Mononuclear cell (primary cell): ENCODE measurements around the gene GP1BA. TPM values are rescaled to one million over a fixed set of nuclear protein-coding genes. Genes with fewer than 3 reads are reported as not detected.
"Not testable (repeated sequence)": the region's sequence is repeated elsewhere in the genome, so short reads cannot be mapped to it uniquely, and the experiment has no call there.

ENCODE experiments used
- H3K27me3 ChIP-seq: 2 replicates; pipeline ENCODE4 v1.6.0; 2011; ENCODE audit warnings: low read length, control low read depth; ENCODE audit not compliant: insufficient read depth
- H3K4me1 ChIP-seq: 2 replicates; pipeline ENCODE4 v1.5.1; 2011; ENCODE audit warnings: mild to moderate bottlenecking, low read length, control low read depth; ENCODE audit not compliant: insufficient read depth
- H3K4me3 ChIP-seq: 2 replicates; pipeline ENCODE4 v1.5.1; 2011; ENCODE audit warnings: mild to moderate bottlenecking, low read length, moderate library complexity
- H3K9me3 ChIP-seq: 2 replicates; pipeline ENCODE4 v1.5.1; 2011; ENCODE audit warnings: low read depth, mild to moderate bottlenecking, control low read depth, low read length
- total RNA-seq: library from RNA; depleted of rRNA; stranded (reverse); fragments of >200 nt; gene quantifications from one replicate; pipeline ENCODE4 v1.2.3, GENCODE V29; 2012

Gene GP1BA
- total RNA-seq, 1 donor, result 4.2 TPM

DNA sequence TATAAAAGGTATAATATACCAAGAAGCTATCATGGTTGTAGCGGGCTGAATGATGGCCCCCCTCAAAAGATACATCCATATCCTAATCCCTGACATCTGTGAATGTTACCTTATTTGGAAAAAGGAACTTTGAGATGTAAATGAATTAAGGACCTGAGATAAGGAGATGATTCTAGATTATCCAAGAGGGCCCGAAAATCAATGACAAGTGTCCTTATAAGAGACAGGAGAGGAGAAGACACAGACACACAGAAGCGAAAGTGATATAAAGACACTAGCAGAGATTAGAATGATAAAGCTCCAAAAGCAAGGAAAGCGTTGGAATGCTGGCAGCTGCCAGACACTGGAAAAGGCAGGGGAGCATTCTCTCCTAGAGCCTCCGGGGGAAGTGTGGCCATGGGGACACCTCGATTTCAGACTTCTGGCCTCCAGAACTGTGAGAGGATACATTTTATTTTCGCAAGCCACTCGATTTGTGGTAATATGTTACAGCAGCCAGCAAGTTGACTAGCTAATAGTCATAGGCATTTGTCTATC lies 12.5 kb upstream of the GP1BA start:
- no peaks in the 10 kb centered on the region for H3K27me3 ChIP-seq
- H3K9me3 ChIP-seq, result no peaks in the 10 kb centered on the region
- H3K4me1 ChIP-seq, result peaks cover 15% of the 10 kb centered on the region
- H3K4me3 ChIP-seq, result no peak overlapping the region

GRCh38 chr17:4920351-4921048 lies 11.6 kb upstream of the GP1BA start:
- H3K27me3 ChIP-seq, result no peaks in the 10 kb centered on the region
- H3K9me3 ChIP-seq, result no peaks in the 10 kb centered on the region
- no peak overlapping the region for H3K4me3 ChIP-seq
- H3K4me1 ChIP-seq, result peaks cover 15% of the 10 kb centered on the region

GRCh38 chr17:4921320-4921719 lies 10.8 kb upstream of the GP1BA start:
- Histone ChIP-seq H3K27me3 (no peaks in the 10 kb centered on the region), H3K9me3 (no peaks in the 10 kb centered on the region), H3K4me1 (peaks cover 15% of the 10 kb centered on the region), H3K4me3 (no peak overlapping the region)

DNA sequence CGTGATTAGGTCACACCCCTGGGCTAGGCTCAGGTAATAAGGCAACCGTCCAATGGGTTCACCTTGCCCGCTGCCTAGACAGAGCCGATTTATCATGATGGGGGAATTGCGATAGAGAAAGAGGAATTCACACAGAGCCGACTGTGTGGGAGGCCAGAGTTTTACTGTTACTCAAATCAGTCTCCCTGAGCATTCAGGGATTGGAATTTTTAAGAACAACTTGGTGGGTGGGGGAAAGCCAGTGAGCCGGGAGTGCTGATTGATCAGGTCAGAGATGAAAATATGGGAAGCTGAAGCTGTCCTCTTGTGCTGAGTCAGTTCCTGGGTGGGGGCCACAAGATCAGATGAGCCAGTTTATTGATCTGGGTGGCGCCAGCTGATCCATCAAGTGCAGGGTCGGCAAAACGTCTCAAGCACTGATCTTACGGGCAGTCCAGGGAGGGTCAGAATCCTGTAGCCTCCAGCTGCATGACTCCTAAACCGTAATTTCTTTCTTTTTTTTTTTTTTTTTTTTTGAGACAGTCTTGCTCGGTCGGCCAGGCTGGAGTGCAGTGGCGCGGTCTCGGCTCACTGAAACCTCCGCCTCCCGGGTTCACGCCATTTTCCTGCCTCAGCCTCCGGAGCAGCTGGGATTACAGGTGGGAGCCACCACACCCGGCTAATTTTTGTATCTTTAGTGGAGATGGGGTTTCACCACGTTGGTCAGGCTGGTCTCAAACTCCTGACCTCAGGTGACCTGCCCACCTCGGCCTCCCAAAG lies 5.3 kb upstream of the GP1BA start:
- not testable (repeated sequence) for H3K9me3 ChIP-seq, H3K27me3 ChIP-seq, H3K4me3 ChIP-seq, H3K4me1 ChIP-seq

GRCh38 chr17:4928881-4929280 lies 3.2 kb upstream of the GP1BA start:
- Histone ChIP-seq H3K4me1 (peaks cover 5% of the 10 kb centered on the region), H3K27me3 (no peaks in the 10 kb centered on the region), H3K4me3 (no peak overlapping the region), H3K9me3 (no peaks in the 10 kb centered on the region)

- no peaks in the 10 kb centered on the region for H3K27me3 ChIP-seq
Measured at GRCh38 chr17:4932756-4933155, 679 bp downstream of the GP1BA start.

DNA sequence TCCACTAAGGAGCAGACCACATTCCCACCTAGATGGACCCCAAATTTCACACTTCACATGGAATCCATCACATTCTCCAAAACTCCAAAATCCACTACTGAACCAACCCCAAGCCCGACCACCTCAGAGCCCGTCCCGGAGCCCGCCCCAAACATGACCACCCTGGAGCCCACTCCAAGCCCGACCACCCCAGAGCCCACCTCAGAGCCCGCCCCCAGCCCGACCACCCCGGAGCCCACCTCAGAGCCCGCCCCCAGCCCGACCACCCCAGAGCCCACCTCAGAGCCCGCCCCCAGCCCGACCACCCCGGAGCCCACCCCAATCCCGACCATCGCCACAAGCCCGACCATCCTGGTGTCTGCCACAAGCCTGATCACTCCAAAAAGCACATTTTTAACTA lies 1.6 kb downstream of the GP1BA start:
- Histone ChIP-seq H3K27me3 (no peaks in the 10 kb centered on the region), H3K4me1 (peaks cover 22% of the 10 kb centered on the region), H3K9me3 (no peaks in the 10 kb centered on the region), H3K4me3 (no peak overlapping the region)

More at GRCh38 chr17:4932756-4933155, 679 bp downstream of the GP1BA start:
- no peak overlapping the region for H3K4me3 ChIP-seq
- no peaks in the 10 kb centered on the region for H3K9me3 ChIP-seq
- peaks cover 15% of the 10 kb centered on the region for H3K4me1 ChIP-seq

GRCh38 chr17:4934173-4934979 lies 2.3 kb downstream of the GP1BA start:
- H3K4me3 ChIP-seq, result no peak overlapping the region

GRCh38 chr17:4935650-4936049 lies 3.6 kb downstream of the GP1BA start:
- Histone ChIP-seq H3K4me1 (peaks cover 31% of the 10 kb centered on the region), H3K4me3 (no peak overlapping the region), H3K9me3 (no peaks in the 10 kb centered on the region), H3K27me3 (no peaks in the 10 kb centered on the region)

More at GRCh38 chr17:4934173-4934979, 2.3 kb downstream of the GP1BA start:
- Histone ChIP-seq H3K4me1 (peaks cover 30% of the 10 kb centered on the region), H3K27me3 (no peaks in the 10 kb centered on the region), H3K9me3 (no peaks in the 10 kb centered on the region)

DNA sequence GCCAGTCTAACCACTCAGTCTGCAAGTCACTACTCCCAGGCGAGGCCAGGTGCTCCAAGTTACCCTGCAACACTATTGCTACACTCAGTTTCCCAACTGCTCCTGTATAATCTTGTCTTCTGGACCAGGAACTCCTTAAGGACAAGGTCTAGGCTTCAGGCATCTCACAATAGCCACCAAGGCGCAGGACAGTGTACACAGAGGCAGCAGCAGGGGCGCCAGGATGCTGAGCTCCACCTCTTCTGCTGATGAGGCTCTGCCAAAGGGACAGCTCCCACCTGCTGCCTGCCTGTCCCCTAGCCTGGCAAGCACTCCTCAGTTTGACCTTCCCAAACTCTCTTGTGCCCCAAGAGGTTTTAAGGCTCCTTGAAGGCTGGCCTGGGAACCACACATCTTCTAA lies 4.4 kb downstream of the GP1BA start:
- Histone ChIP-seq H3K4me1 (peaks cover 38% of the 10 kb centered on the region), H3K4me3 (no peak overlapping the region), H3K9me3 (no peaks in the 10 kb centered on the region), H3K27me3 (no peaks in the 10 kb centered on the region)

DNA sequence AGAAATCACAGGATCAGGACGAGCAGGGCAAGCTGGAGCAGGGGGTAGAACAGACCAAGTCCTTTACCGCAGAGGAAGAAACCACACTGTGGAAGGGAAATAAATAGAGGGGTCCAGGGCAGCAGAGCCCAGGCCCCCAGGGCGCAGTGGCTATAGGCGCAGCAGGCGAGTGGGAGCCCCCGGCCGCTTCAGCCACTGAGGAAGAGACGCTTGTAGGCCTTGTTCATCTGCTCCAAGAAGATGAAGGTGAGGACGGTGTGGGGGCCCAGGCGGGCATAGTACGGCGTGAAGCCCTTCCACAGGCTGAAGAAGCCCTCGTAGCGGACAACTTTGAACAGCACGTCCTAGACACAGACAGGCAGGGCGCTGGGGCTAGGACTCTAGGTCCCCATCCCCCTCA lies 5.5 kb downstream of the GP1BA start:
- no peak overlapping the region for H3K4me3 ChIP-seq
- no peaks in the 10 kb centered on the region for H3K9me3 ChIP-seq
- no peaks in the 10 kb centered on the region for H3K27me3 ChIP-seq
- H3K4me1 ChIP-seq, result peaks cover 45% of the 10 kb centered on the region

- no peaks in the 10 kb centered on the region for H3K27me3 ChIP-seq
- no peaks in the 10 kb centered on the region for H3K9me3 ChIP-seq
- H3K4me1 ChIP-seq, result peaks cover 50% of the 10 kb centered on the region
- no peak overlapping the region for H3K4me3 ChIP-seq
Measured at GRCh38 chr17:4938069-4938491, 6.0 kb downstream of the GP1BA start.

- H3K4me3 ChIP-seq, result peak overlapping the region; percentile 98
- peaks cover 57% of the 10 kb centered on the region for H3K4me1 ChIP-seq
- no peaks in the 10 kb centered on the region for H3K27me3 ChIP-seq
- no peaks in the 10 kb centered on the region for H3K9me3 ChIP-seq
Measured at GRCh38 chr17:4938688-4939545, 6.8 kb downstream of the GP1BA start.

GRCh38 chr17:4939546-4939795 lies 7.4 kb downstream of the GP1BA start:
- Histone ChIP-seq H3K27me3 (no peaks in the 10 kb centered on the region), H3K4me1 (peaks cover 57% of the 10 kb centered on the region), H3K9me3 (no peaks in the 10 kb centered on the region), H3K4me3 (peak overlapping the region; percentile 98)
